Metanephros (tissue), 1 donor: ENCODE results near the gene PRR32. TPM values are rescaled to one million over a fixed set of nuclear protein-coding genes. Genes with fewer than 3 reads are reported as not detected.

Experiments
- total RNA-seq: library from RNA; depleted of rRNA; stranded (reverse); fragments of >200 nt; gene quantifications from one replicate; pipeline ENCODE4 v1.2.3, GENCODE V29; 2014

The PRR32 gene, protein sequence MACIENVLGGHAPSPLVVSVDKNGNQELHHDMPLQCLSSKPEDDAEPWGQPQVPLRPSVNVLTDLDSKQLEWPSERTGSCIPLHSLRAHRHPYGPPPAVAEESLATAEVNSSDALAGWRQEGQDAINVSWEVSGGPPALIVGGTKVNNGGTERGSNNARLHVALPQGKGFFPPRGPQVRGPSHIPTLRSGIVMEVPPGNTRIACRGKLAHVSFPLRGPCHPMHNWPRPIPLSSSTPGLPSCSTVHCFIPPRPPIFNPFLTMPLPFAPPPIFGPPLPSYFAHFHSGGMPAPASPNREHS
- total RNA-seq = 9.7 TPM

DNA sequence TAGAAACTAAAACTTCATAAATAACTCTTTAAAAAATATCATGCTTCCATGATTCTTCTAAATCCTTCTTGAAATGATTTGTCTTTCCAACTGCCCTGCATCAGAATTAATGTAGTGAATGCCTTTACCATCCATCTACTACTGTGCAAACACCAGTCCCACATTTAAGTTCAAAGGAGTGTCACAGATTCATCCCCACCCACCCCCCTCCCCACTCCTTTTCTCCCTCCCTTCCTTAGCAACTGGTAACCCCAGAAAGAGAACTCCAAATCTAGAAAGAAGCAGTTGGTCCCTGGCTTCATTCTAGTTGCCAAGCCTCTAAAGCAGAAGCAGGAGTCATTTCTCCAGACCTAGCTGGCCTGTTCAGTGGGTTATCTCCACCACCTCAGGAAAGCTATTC, at the start of gene PRR32:
Gene PRR32, plus strand, starts transcription at position 301 of the 400 bp plus-strand sequence. CDS start 115 bp downstream, outside the sequence.

